Keratinocyte (primary cell): Measurements from ENCODE around the gene VPS13C. TPM values are rescaled to one million over a fixed set of nuclear protein-coding genes. Genes with fewer than 3 reads are reported as not detected.

ENCODE experiments used
- DNase-seq: peaks from one replicate; pipeline ENCODE4 v3.0.0-alpha.2; 2011; ENCODE audit warnings: low read depth, missing footprints, low spot score
- FAIRE-seq: peaks from 2 replicates; lab custom pipeline; 2011; peaks lifted over from hg19 to GRCh38; lab: Jason Lieb, UNC
- H2AFZ ChIP-seq: 2 replicates; pipeline ENCODE4 v1.6.0; 2012; ENCODE audit warnings: low read length, control low read depth, inconsistent platforms; ENCODE audit not compliant: control insufficient read depth
- H3K27ac ChIP-seq: 2 replicates; pipeline ENCODE4 v1.5.1; 2011; ENCODE audit warnings: low read length; ENCODE audit not compliant: control insufficient read depth, insufficient read depth
- H3K27me3 ChIP-seq: 3 replicates; pipeline ENCODE4 v1.6.0; 2011; ENCODE audit warnings: low read length; ENCODE audit not compliant: control insufficient read depth, insufficient read depth; ENCODE audit errors: extremely low read depth
- H3K36me3 ChIP-seq, 2 experiments: 2 replicates in 1 of 2; 3 replicates in 1 of 2; pipeline ENCODE4 v1.5.1; 2011; ENCODE audit warnings: low read length in 2 of 2, mild to moderate bottlenecking in 1 of 2; ENCODE audit not compliant: control insufficient read depth in 2 of 2, insufficient read depth in 2 of 2; ENCODE audit errors: extremely low read depth in 1 of 2
- H3K4me1 ChIP-seq: 3 replicates; pipeline ENCODE4 v1.5.1; 2011; ENCODE audit warnings: low read length; ENCODE audit not compliant: control insufficient read depth, insufficient read depth; ENCODE audit errors: extremely low read depth
- H3K4me2 ChIP-seq: 3 replicates; pipeline ENCODE4 v1.6.0; 2011; ENCODE audit warnings: low read depth, low read length; ENCODE audit not compliant: control insufficient read depth, insufficient read depth; ENCODE audit errors: extremely low read depth
- H3K4me3 ChIP-seq, 3 experiments: fragments of 200-600 bp in 1 of 3; sonication (generic) in 1 of 3; 2 replicates in 2 of 3; 3 replicates in 1 of 3; pipeline ENCODE4 v1.5.1; 2011 to 2016; ENCODE audit warnings: low read length in 3 of 3, mild to moderate bottlenecking in 3 of 3, control low read depth in 2 of 3, inconsistent platforms in 1 of 3, low read depth in 1 of 3, mixed read lengths in 1 of 3, mixed run types in 1 of 3, moderate library complexity in 1 of 3; ENCODE audit not compliant: control insufficient read depth in 2 of 3, insufficient read depth in 2 of 3; ENCODE audit errors: extremely low read depth in 1 of 3
- H3K79me2 ChIP-seq: 2 replicates; pipeline ENCODE4 v1.6.0; 2012; ENCODE audit warnings: low read length; ENCODE audit not compliant: control insufficient read depth, insufficient read depth
- H3K9ac ChIP-seq: 3 replicates; pipeline ENCODE4 v1.6.0; 2011; ENCODE audit warnings: low read length; ENCODE audit not compliant: control insufficient read depth, insufficient read depth; ENCODE audit errors: extremely low read depth
- H3K9me1 ChIP-seq: 3 replicates; pipeline ENCODE4 v1.6.0; 2011; ENCODE audit warnings: low read length; ENCODE audit not compliant: control insufficient read depth, insufficient read depth; ENCODE audit errors: extremely low read depth
- H3K9me3 ChIP-seq: 2 replicates; pipeline ENCODE4 v1.5.1; 2012; ENCODE audit warnings: low read depth, low read length; ENCODE audit not compliant: control insufficient read depth
- H4K20me1 ChIP-seq: 3 replicates; pipeline ENCODE4 v1.6.0; 2011; ENCODE audit warnings: low read length; ENCODE audit not compliant: control insufficient read depth, insufficient read depth; ENCODE audit errors: extremely low read depth
- EZH2 ChIP-seq: IDR thresholded peaks from one replicate; pipeline ENCODE4 v1.6.1; 2012; ENCODE audit warnings: inconsistent platforms, mild to moderate bottlenecking, low read length, moderate library complexity
- dilution Hi-C: fragments of 300-500 bp; cut with MboI; formaldehyde crosslinking; loops from one replicate; pipeline ENCODE4 v1.7.0; 2020; ENCODE audit warnings: low sequenced_read_pairs; ENCODE audit not compliant: extremely low pct_ligation_motif_present
- polyA plus RNA-seq, 5 experiments: library from polyadenylated mRNA; depleted of rRNA in 3 of 5; stranded (reverse) in 3 of 5; stranded (forward) in 1 of 5; unstranded in 1 of 5; fragments of >200 nt; gene quantifications; 1 replicate in 1 of 5; 2 replicates in 3 of 5; 3 replicates in 1 of 5; pipeline versions ENCODE4 v1.2.1 to v1.2.3, GENCODE V29; 2011 to 2012; ENCODE audit warnings: missing spikeins in 2 of 5, low read depth in 1 of 5, low replicate concordance in 1 of 5
- TF ChIP-seq, protein P1 (sequence below), 3 experiments: IDR thresholded peaks in 1 of 3; conservative IDR thresholded peaks in 1 of 3; optimal IDR thresholded peaks in 1 of 3; 2 replicates in 2 of 3; 3 replicates in 1 of 3; pipeline versions ENCODE3 to v1.5.1; 2011; ENCODE audit warnings: low read length in 3 of 3, mild to moderate bottlenecking in 3 of 3, moderate library complexity in 2 of 3, control low read depth in 1 of 3, inconsistent platforms in 1 of 3; ENCODE audit not compliant: insufficient read depth in 2 of 3; ENCODE audit errors: extremely low read depth in 1 of 3

Gene VPS13C
- polyA plus RNA-seq, 1 donor (not counting 4 experiments of a cell fraction or from before 2014, with no cell fraction given), result 13.5 TPM

DNA sequence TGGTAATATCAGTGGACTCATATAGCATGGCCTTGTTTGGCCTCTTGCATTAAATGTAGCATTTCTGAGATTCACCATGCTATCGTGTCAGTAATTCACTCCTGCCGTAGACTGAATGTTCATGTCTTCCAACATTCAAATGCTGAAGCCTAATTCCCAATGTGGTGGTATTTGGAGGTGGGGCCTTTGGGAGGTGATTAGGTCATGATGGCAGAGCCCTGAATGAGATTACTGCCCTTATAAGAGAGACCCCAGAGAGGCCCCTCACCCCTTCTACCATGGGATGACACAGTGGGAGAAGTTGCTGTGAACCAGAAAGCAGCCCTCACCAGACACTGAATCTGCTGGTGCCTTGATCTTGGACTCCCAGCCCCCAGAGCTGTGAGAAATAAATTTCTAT is 241.4 kb downstream of the VPS13C start:
- no peak for FAIRE-seq
- H3K4me1 ChIP-seq, result no peaks in the 10 kb centered on the region
- dilution Hi-C loops, result no loop called here
- H3K36me3 ChIP-seq, result no peaks in the 10 kb centered on the region
- H2AFZ ChIP-seq, result no peak overlapping the region
- H3K9ac ChIP-seq, result no peak overlapping the region
- DNase-seq, result no peak
- no peak overlapping the region for H3K4me3 ChIP-seq
- TF ChIP-seq, protein P1, sequence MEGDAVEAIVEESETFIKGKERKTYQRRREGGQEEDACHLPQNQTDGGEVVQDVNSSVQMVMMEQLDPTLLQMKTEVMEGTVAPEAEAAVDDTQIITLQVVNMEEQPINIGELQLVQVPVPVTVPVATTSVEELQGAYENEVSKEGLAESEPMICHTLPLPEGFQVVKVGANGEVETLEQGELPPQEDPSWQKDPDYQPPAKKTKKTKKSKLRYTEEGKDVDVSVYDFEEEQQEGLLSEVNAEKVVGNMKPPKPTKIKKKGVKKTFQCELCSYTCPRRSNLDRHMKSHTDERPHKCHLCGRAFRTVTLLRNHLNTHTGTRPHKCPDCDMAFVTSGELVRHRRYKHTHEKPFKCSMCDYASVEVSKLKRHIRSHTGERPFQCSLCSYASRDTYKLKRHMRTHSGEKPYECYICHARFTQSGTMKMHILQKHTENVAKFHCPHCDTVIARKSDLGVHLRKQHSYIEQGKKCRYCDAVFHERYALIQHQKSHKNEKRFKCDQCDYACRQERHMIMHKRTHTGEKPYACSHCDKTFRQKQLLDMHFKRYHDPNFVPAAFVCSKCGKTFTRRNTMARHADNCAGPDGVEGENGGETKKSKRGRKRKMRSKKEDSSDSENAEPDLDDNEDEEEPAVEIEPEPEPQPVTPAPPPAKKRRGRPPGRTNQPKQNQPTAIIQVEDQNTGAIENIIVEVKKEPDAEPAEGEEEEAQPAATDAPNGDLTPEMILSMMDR (optimal IDR thresholded peaks at IDR 0.05 in 1 of 3, IDR thresholded peaks at IDR 0.05 in 1 of 3, conservative IDR thresholded peaks at IDR 0.05 in 1 of 3; ENCODE audit: extremely low read depth in 1 of 3, insufficient read depth in 2 of 3, low read length in 3 of 3), result no peak
- no peak for TF ChIP-seq EZH2
- no peaks in the 10 kb centered on the region for H3K9me3 ChIP-seq
- no peak overlapping the region for H3K4me2 ChIP-seq
- no peaks in the 10 kb centered on the region for H3K79me2 ChIP-seq
- H4K20me1 ChIP-seq, result no peaks in the 10 kb centered on the region
- H3K9me1 ChIP-seq, result no peaks in the 10 kb centered on the region
- H3K27ac ChIP-seq, result no peak overlapping the region
- H3K27me3 ChIP-seq, result peaks cover 4% of the 10 kb centered on the region

DNA sequence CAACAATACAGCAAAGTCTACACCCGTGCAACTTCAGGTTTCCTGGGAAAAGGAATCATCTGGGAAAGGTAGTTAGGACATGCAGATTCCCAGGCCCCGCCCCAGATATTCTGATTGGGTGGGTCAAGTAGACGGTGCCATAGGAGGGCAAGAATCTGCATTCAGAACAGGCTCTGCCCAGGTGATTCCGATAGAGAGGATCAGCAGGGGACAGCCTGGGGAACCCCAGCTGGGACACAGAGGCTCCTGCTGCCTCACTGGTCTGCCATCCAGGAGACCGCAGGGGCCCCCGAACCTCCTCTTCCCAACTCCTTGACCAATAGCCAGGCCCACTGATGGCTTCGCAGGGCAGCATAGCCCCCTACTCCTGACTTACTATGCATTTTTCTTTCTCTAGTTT is 243.4 kb downstream of the VPS13C start:
- Histone ChIP-seq H3K9me1 (no peaks in the 10 kb centered on the region), H3K9me3 (no peaks in the 10 kb centered on the region), H3K4me1 (no peaks in the 10 kb centered on the region), H3K4me2 (no peak overlapping the region), H4K20me1 (no peaks in the 10 kb centered on the region), H2AFZ (no peak overlapping the region), H3K9ac (no peak overlapping the region), H3K36me3 (no peaks in the 10 kb centered on the region), H3K27me3 (peaks cover under 1% of the 10 kb centered on the region), H3K27ac (no peak overlapping the region), H3K79me2 (no peaks in the 10 kb centered on the region), H3K4me3 (no peak overlapping the region)
- FAIRE-seq (no peak), DNase-seq (no peak)
- dilution Hi-C loops, result no loop called here
- no peak for TF ChIP-seq EZH2
- TF ChIP-seq, protein P1 (optimal IDR thresholded peaks at IDR 0.05 in 1 of 3, IDR thresholded peaks at IDR 0.05 in 1 of 3, conservative IDR thresholded peaks at IDR 0.05 in 1 of 3; ENCODE audit: extremely low read depth in 1 of 3, insufficient read depth in 2 of 3, low read length in 3 of 3), result no peak
